PC-9 (cell line): Measurements from ENCODE around the gene EHBP1.

Experiments
- EZH2 ChIP-seq: fragments of 200-600 bp; sonication (generic); IDR thresholded peaks from 2 replicates; pipeline ENCODE4 v1.8.0; 2017; ENCODE audit warnings: antibody characterized with exemption, low read depth
- TF ChIP-seq, protein P1 (sequence below): fragments of 200-600 bp; sonication (generic); conservative IDR thresholded peaks from 2 replicates; pipeline ENCODE4 v1.6.1; 2017; ENCODE audit warnings: mixed run types, antibody characterized with exemption, mild to moderate bottlenecking, moderate library complexity

- TF ChIP-seq, protein P1, sequence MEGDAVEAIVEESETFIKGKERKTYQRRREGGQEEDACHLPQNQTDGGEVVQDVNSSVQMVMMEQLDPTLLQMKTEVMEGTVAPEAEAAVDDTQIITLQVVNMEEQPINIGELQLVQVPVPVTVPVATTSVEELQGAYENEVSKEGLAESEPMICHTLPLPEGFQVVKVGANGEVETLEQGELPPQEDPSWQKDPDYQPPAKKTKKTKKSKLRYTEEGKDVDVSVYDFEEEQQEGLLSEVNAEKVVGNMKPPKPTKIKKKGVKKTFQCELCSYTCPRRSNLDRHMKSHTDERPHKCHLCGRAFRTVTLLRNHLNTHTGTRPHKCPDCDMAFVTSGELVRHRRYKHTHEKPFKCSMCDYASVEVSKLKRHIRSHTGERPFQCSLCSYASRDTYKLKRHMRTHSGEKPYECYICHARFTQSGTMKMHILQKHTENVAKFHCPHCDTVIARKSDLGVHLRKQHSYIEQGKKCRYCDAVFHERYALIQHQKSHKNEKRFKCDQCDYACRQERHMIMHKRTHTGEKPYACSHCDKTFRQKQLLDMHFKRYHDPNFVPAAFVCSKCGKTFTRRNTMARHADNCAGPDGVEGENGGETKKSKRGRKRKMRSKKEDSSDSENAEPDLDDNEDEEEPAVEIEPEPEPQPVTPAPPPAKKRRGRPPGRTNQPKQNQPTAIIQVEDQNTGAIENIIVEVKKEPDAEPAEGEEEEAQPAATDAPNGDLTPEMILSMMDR = no peak
- no peak for TF ChIP-seq EZH2
Measured at GRCh38 chr2:62964050-62964449, 258.5 kb downstream of the EHBP1 start.
